ENCODE results near the gene COL6A3. TPM values are rescaled to one million over a fixed set of nuclear protein-coding genes. Genes with fewer than 3 reads are reported as not detected.

Gene COL6A3
- polyA plus RNA-seq, 1 donor (not counting 4 experiments of a cell fraction or from before 2014, with no cell fraction given), result not detected

DNA sequence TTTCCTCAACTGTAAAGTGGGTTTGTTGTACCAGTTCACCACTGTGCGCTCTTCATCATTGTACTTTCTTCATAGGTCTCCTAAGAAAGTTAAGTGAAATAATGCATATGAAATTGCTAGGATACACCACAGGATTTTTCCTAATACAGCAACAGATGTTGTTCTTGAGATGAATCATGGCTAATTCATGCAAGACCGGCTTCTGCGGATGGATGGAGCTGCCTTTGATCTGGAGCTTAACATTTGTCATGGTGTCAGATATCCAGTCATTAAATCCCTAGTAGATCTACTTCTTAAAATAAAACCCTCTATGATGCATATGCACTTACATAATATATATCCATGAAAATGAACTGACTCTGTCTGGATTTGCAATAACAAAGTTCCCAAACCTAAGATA, 114.1 kb downstream of the COL6A3 start:
- Histone ChIP-seq H4K20me1 (ENCODE audit: control insufficient read depth, extremely low read depth, insufficient read depth, low read length) (no peaks in the 10 kb centered on the region), H3K4me2 (ENCODE audit: control insufficient read depth, extremely low read depth, insufficient read depth, low read depth, low read length) (peak overlapping the region; percentile 4), H3K9ac (ENCODE audit: control insufficient read depth, extremely low read depth, insufficient read depth, low read length) (no peak overlapping the region), H2AFZ (ENCODE audit: control insufficient read depth, low read length) (no peak overlapping the region), H3K36me3 (ENCODE audit: control insufficient read depth in 2 of 2, extremely low read depth in 1 of 2, insufficient read depth in 2 of 2, low read length in 2 of 2) (no peaks in the 10 kb centered on the region), H3K9me1 (ENCODE audit: control insufficient read depth, extremely low read depth, insufficient read depth, low read length) (no peaks in the 10 kb centered on the region), H3K4me3 (ENCODE audit: control insufficient read depth in 2 of 3, extremely low read depth in 1 of 3, insufficient read depth in 2 of 3, low read depth in 1 of 3, low read length in 3 of 3) (no peak overlapping the region), H3K9me3 (ENCODE audit: control insufficient read depth, low read depth, low read length) (no peaks in the 10 kb centered on the region), H3K27ac (ENCODE audit: control insufficient read depth, insufficient read depth, low read length) (peak overlapping the region; percentile 70), H3K79me2 (ENCODE audit: control insufficient read depth, insufficient read depth, low read length) (no peaks in the 10 kb centered on the region), H3K27me3 (ENCODE audit: control insufficient read depth, extremely low read depth, insufficient read depth, low read length) (no peaks in the 10 kb centered on the region), H3K4me1 (ENCODE audit: control insufficient read depth, extremely low read depth, insufficient read depth, low read length) (peaks cover 43% of the 10 kb centered on the region)
- DNase-seq (ENCODE audit: low read depth, low spot score) (peak; percentile 45), FAIRE-seq (peak; percentile 85)
- dilution Hi-C loops (cut with MboI; ENCODE audit: extremely low pct_ligation_motif_present, low sequenced_read_pairs), result no loop called here
- no peak for TF ChIP-seq EZH2 (IDR thresholded peaks at IDR 0.05; ENCODE audit: low read length)
- TF ChIP-seq, protein P1, sequence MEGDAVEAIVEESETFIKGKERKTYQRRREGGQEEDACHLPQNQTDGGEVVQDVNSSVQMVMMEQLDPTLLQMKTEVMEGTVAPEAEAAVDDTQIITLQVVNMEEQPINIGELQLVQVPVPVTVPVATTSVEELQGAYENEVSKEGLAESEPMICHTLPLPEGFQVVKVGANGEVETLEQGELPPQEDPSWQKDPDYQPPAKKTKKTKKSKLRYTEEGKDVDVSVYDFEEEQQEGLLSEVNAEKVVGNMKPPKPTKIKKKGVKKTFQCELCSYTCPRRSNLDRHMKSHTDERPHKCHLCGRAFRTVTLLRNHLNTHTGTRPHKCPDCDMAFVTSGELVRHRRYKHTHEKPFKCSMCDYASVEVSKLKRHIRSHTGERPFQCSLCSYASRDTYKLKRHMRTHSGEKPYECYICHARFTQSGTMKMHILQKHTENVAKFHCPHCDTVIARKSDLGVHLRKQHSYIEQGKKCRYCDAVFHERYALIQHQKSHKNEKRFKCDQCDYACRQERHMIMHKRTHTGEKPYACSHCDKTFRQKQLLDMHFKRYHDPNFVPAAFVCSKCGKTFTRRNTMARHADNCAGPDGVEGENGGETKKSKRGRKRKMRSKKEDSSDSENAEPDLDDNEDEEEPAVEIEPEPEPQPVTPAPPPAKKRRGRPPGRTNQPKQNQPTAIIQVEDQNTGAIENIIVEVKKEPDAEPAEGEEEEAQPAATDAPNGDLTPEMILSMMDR (optimal IDR thresholded peaks at IDR 0.05 in 1 of 3, IDR thresholded peaks at IDR 0.05 in 1 of 3, conservative IDR thresholded peaks at IDR 0.05 in 1 of 3; ENCODE audit: extremely low read depth in 1 of 3, insufficient read depth in 2 of 3, low read length in 3 of 3), result no peak

DNA sequence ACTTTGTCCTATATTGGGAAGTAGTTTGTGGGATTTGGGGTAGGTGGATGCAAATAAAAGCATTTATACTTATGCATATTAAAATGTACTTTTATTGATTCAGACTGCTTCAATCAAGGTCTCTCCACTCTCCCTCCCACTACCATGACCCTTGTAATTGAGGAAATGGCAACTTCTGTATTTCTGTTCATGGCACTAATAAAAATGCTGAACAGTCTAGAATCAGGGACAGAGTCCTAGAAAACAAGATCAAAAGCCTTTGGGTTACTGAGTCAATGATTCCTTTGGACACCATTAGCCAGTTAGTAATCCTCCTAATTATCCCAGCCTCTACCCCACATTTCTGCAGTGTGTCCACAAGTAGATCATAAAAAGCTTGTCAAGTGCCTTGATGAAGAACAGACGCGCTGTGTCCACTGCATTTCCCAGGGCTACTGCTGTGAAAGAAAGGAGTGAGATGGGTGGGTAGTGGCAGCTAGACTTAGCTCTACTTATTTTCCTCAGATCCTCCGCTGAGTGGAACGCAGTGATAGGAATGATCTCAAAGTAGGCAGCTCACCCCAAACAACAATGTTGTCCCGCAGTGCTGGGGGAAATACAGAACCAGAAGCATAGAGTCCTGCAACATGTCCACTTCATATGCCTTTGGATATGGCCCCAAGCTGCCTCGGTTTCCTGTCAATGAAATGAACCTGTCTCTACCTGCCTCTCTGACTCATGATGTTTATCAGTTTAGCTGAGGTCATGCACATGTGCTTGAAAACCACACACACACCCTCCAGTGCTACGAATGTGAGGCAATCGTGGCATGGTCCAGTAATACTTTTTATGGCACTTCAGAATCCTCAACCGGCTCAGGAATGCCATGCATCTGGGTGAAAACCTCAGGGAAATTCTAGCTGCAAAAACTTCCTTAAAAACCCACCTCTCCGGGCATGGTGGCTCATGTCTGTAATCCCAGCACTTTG, 115.5 kb downstream of the COL6A3 start:
- peaks cover 47% of the 10 kb centered on the region for H3K4me1 ChIP-seq (ENCODE audit: control insufficient read depth, extremely low read depth, insufficient read depth, low read length)
- no peaks in the 10 kb centered on the region for H3K79me2 ChIP-seq (ENCODE audit: control insufficient read depth, insufficient read depth, low read length)
- FAIRE-seq (peak; percentile 100), DNase-seq (ENCODE audit: low read depth, low spot score) (peak; percentile 95)
- peak overlapping the region; percentile 24 for H3K4me2 ChIP-seq (ENCODE audit: control insufficient read depth, extremely low read depth, insufficient read depth, low read depth, low read length)
- H2AFZ ChIP-seq (ENCODE audit: control insufficient read depth, low read length), result no peak overlapping the region
- no peak overlapping the region for H3K4me3 ChIP-seq (ENCODE audit: control insufficient read depth in 2 of 3, extremely low read depth in 1 of 3, insufficient read depth in 2 of 3, low read depth in 1 of 3, low read length in 3 of 3)
- H3K27ac ChIP-seq (ENCODE audit: control insufficient read depth, insufficient read depth, low read length), result peak overlapping the region; percentile 70
- no peaks in the 10 kb centered on the region for H3K9me3 ChIP-seq (ENCODE audit: control insufficient read depth, low read depth, low read length)
- no peak overlapping the region for H3K9ac ChIP-seq (ENCODE audit: control insufficient read depth, extremely low read depth, insufficient read depth, low read length)
- no peaks in the 10 kb centered on the region for H3K27me3 ChIP-seq (ENCODE audit: control insufficient read depth, extremely low read depth, insufficient read depth, low read length)
- no peaks in the 10 kb centered on the region for H3K9me1 ChIP-seq (ENCODE audit: control insufficient read depth, extremely low read depth, insufficient read depth, low read length)
- H4K20me1 ChIP-seq (ENCODE audit: control insufficient read depth, extremely low read depth, insufficient read depth, low read length), result no peaks in the 10 kb centered on the region
- dilution Hi-C loops (cut with MboI; ENCODE audit: extremely low pct_ligation_motif_present, low sequenced_read_pairs), result no loop called here
- no peaks in the 10 kb centered on the region for H3K36me3 ChIP-seq (ENCODE audit: control insufficient read depth in 2 of 2, extremely low read depth in 1 of 2, insufficient read depth in 2 of 2, low read length in 2 of 2)
- TF ChIP-seq EZH2 (IDR thresholded peaks at IDR 0.05; ENCODE audit: low read length), result no peak
- TF ChIP-seq, protein P1 (optimal IDR thresholded peaks at IDR 0.05 in 1 of 3, IDR thresholded peaks at IDR 0.05 in 1 of 3, conservative IDR thresholded peaks at IDR 0.05 in 1 of 3; ENCODE audit: extremely low read depth in 1 of 3, insufficient read depth in 2 of 3, low read length in 3 of 3), result no peak
